ENCODE results near the gene ADGRL3.

The ADGRL3 gene

DNA sequence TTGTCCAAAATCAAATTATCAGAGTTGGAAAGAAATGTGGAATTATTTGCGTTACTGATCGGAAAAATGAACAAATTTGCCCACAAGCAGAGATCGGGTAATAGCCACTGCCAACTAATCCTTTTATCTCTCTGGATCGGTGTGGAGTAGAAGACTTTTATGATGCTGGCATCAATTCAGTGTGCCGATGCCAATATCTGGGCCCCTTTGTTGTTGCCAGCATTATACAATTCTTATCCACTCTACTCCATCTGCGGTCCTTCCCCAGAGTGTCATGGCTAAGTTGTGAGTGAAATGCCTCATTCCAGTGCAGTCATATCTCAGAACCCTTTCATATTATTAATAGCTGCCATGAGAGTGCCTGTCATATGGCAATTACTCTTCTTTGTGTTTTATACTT lies 660.2 kb downstream of the ADGRL3 start:
- Histone ChIP-seq H3K4ac (ENCODE audit: low read depth, low read length) (no peak overlapping the region), H3K27ac (ENCODE audit: low read depth, low read length) (no peak overlapping the region), H4K12ac (ENCODE audit: low read depth, low read length) (no peak overlapping the region), H3K9ac (ENCODE audit: low read length) (no peak overlapping the region), H3K79me1 (ENCODE audit: low read length) (no peaks in the 10 kb centered on the region), H3K4me1 (ENCODE audit: control insufficient read depth in 1 of 2, insufficient read depth in 2 of 2, low read length in 2 of 2) (no peaks in the 10 kb centered on the region), H2AFZ (ENCODE audit: insufficient read depth, low read length, poor library complexity) (no peak overlapping the region), H2BK5ac (ENCODE audit: low read depth, low read length, poor library complexity) (no peak overlapping the region), H3K14ac (ENCODE audit: low read length) (no peak overlapping the region), H3K4me3 (ENCODE audit: low read depth, low read length) (no peak overlapping the region), H3K4me2 (ENCODE audit: low read length) (no peak overlapping the region), H3K23ac (ENCODE audit: low read length) (no peak overlapping the region), H2BK120ac (ENCODE audit: insufficient read depth, low read length, poor library complexity) (no peak overlapping the region), H4K91ac (ENCODE audit: low read depth, low read length) (no peak overlapping the region), H2AK5ac (ENCODE audit: low read length) (no peak overlapping the region), H4K8ac (ENCODE audit: low read depth, low read length) (no peak overlapping the region), H3K36me3 (ENCODE audit: control insufficient read depth in 1 of 2, insufficient read depth in 2 of 2, low read length in 2 of 2) (no peaks in the 10 kb centered on the region), H3K27me3 (ENCODE audit: insufficient read depth, low read length) (no peaks in the 10 kb centered on the region), H3K18ac (ENCODE audit: low read length) (no peak overlapping the region), H2BK12ac (ENCODE audit: low read length) (no peak overlapping the region), H3K79me2 (ENCODE audit: control insufficient read depth, insufficient read depth, low read length, poor library complexity) (no peaks in the 10 kb centered on the region), H3K9me3 (ENCODE audit: insufficient read depth, low read depth, low read length) (no peaks in the 10 kb centered on the region)
- DNase-seq: no peak
- no CpG with 5 or more reads among the region's 6 CpGs for WGBS (ENCODE audit: extremely low coverage, insufficient coverage, insufficient read length)

DNA sequence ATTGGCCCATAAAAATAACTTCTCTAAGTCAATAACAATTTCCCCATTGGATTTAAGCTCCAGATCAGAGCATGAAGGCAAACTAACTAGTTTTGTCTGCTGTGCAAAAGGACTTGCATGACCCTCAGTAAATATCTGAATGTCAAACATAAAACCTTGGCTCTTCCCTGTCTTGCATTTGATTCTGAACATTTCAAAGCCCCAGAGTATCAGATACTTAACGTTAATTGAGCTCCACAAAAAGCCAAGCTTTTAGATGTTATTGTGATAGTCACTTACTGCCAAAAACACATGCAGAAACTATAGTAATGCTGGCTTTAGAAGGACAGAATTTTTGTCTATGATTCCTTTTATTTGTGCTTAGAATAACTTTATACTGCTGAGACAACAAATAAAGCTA lies 664.2 kb downstream of the ADGRL3 start:
- no peak overlapping the region for H3K4me3 ChIP-seq (ENCODE audit: low read depth, low read length)
- H3K9me3 ChIP-seq (ENCODE audit: insufficient read depth, low read depth, low read length): no peaks in the 10 kb centered on the region
- no peak overlapping the region for H2AFZ ChIP-seq (ENCODE audit: insufficient read depth, low read length, poor library complexity)
- H2BK120ac ChIP-seq (ENCODE audit: insufficient read depth, low read length, poor library complexity): no peak overlapping the region
- H4K91ac ChIP-seq (ENCODE audit: low read depth, low read length): no peak overlapping the region
- H3K27ac ChIP-seq (ENCODE audit: low read depth, low read length): no peak overlapping the region
- H3K36me3 ChIP-seq (ENCODE audit: control insufficient read depth in 1 of 2, insufficient read depth in 2 of 2, low read length in 2 of 2): no peaks in the 10 kb centered on the region
- H3K14ac ChIP-seq (ENCODE audit: low read length): no peak overlapping the region
- H3K18ac ChIP-seq (ENCODE audit: low read length): no peak overlapping the region
- no peak overlapping the region for H4K8ac ChIP-seq (ENCODE audit: low read depth, low read length)
- H4K12ac ChIP-seq (ENCODE audit: low read depth, low read length): no peak overlapping the region
- H2BK12ac ChIP-seq (ENCODE audit: low read length): no peak overlapping the region
- H3K79me1 ChIP-seq (ENCODE audit: low read length): no peaks in the 10 kb centered on the region
- no peak for DNase-seq
- no peak overlapping the region for H2AK5ac ChIP-seq (ENCODE audit: low read length)
- H3K9ac ChIP-seq (ENCODE audit: low read length): no peak overlapping the region
- H3K23ac ChIP-seq (ENCODE audit: low read length): no peak overlapping the region
- no peak overlapping the region for H3K4me2 ChIP-seq (ENCODE audit: low read length)
- no peaks in the 10 kb centered on the region for H3K27me3 ChIP-seq (ENCODE audit: insufficient read depth, low read length)
- no peak overlapping the region for H2BK5ac ChIP-seq (ENCODE audit: low read depth, low read length, poor library complexity)
- H3K4me1 ChIP-seq (ENCODE audit: control insufficient read depth in 1 of 2, insufficient read depth in 2 of 2, low read length in 2 of 2): no peaks in the 10 kb centered on the region
- H3K4ac ChIP-seq (ENCODE audit: low read depth, low read length): no peak overlapping the region
- WGBS (ENCODE audit: extremely low coverage, insufficient coverage, insufficient read length): no CpG with 5 or more reads among the region's 1 CpG
- H3K79me2 ChIP-seq (ENCODE audit: control insufficient read depth, insufficient read depth, low read length, poor library complexity): no peaks in the 10 kb centered on the region

DNA sequence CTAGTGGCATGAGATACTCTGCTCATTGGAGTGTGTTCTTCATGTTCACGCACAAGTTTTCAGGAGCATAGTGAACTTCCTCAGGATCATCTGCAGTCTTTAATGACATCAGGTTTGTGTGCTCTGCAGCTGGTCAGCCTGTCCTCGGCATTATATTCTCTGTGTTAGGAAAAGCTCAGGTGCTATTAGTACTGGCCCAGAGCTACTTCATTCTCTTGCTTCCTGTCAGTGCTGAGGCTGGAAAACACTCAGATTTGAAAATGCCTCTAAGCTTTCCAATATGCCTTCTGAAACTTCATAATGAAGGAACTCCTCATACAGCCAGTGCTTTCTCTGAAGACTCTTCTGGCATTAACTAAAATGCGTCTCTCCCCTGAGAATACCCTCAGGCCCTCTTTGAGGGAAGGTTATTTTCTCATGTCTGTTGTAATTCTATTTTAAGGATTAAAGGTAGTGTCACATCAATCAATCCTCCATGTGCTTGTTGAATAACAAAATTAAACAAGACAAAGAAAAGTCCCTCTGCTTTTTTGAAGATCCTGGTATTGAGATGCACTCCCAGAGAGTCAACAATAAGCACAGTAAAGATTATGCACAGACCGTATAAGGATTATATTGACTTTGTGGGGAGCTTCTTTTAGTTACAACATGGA lies 666.4 kb downstream of the ADGRL3 start:
- Histone ChIP-seq H3K27me3 (ENCODE audit: insufficient read depth, low read length) (no peaks in the 10 kb centered on the region), H3K9me3 (ENCODE audit: insufficient read depth, low read depth, low read length) (no peaks in the 10 kb centered on the region), H3K79me1 (ENCODE audit: low read length) (no peaks in the 10 kb centered on the region), H4K91ac (ENCODE audit: low read depth, low read length) (no peak overlapping the region), H2BK5ac (ENCODE audit: low read depth, low read length, poor library complexity) (no peak overlapping the region), H3K27ac (ENCODE audit: low read depth, low read length) (no peak overlapping the region), H4K8ac (ENCODE audit: low read depth, low read length) (no peak overlapping the region), H3K79me2 (ENCODE audit: control insufficient read depth, insufficient read depth, low read length, poor library complexity) (no peaks in the 10 kb centered on the region), H3K18ac (ENCODE audit: low read length) (no peak overlapping the region), H2BK12ac (ENCODE audit: low read length) (no peak overlapping the region), H3K4me2 (ENCODE audit: low read length) (no peak overlapping the region), H3K36me3 (ENCODE audit: control insufficient read depth in 1 of 2, insufficient read depth in 2 of 2, low read length in 2 of 2) (no peaks in the 10 kb centered on the region), H4K12ac (ENCODE audit: low read depth, low read length) (no peak overlapping the region), H3K4me3 (ENCODE audit: low read depth, low read length) (no peak overlapping the region), H3K23ac (ENCODE audit: low read length) (no peak overlapping the region), H2AFZ (ENCODE audit: insufficient read depth, low read length, poor library complexity) (no peak overlapping the region), H2AK5ac (ENCODE audit: low read length) (no peak overlapping the region), H3K4ac (ENCODE audit: low read depth, low read length) (no peak overlapping the region), H3K9ac (ENCODE audit: low read length) (no peak overlapping the region), H3K14ac (ENCODE audit: low read length) (no peak overlapping the region), H2BK120ac (ENCODE audit: insufficient read depth, low read length, poor library complexity) (no peak overlapping the region), H3K4me1 (ENCODE audit: control insufficient read depth in 1 of 2, insufficient read depth in 2 of 2, low read length in 2 of 2) (no peaks in the 10 kb centered on the region)
- DNase-seq: no peak
- WGBS (ENCODE audit: extremely low coverage, insufficient coverage, insufficient read length): no CpG with 5 or more reads among the region's 4 CpGs

DNA sequence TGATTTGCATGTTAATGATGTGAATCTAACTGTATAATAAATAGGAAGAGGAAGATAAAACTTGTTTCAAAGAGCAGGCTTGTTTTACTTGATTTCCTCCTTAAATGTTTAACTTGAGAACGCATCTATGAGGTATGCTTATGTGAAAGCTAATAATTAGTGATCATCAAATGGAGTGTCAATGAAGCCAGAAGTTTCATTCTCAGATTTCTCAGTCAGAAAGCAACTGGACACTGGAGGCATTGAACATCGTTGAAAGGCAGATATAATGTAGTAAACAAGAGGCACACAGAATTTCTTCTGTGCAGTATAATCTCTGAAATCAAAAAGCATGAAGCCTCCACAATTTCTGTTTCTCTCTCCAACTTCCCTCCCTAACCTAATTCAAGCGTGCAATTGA lies 672.9 kb downstream of the ADGRL3 start:
- Histone ChIP-seq H4K12ac (ENCODE audit: low read depth, low read length) (no peak overlapping the region), H3K79me2 (ENCODE audit: control insufficient read depth, insufficient read depth, low read length, poor library complexity) (no peaks in the 10 kb centered on the region), H3K27me3 (ENCODE audit: insufficient read depth, low read length) (no peaks in the 10 kb centered on the region), H3K4me3 (ENCODE audit: low read depth, low read length) (no peak overlapping the region), H2BK12ac (ENCODE audit: low read length) (no peak overlapping the region), H2BK120ac (ENCODE audit: insufficient read depth, low read length, poor library complexity) (no peak overlapping the region), H2AFZ (ENCODE audit: insufficient read depth, low read length, poor library complexity) (no peak overlapping the region), H3K36me3 (ENCODE audit: control insufficient read depth in 1 of 2, insufficient read depth in 2 of 2, low read length in 2 of 2) (no peaks in the 10 kb centered on the region), H3K4ac (ENCODE audit: low read depth, low read length) (no peak overlapping the region), H3K9me3 (ENCODE audit: insufficient read depth, low read depth, low read length) (no peaks in the 10 kb centered on the region), H3K4me1 (ENCODE audit: control insufficient read depth in 1 of 2, insufficient read depth in 2 of 2, low read length in 2 of 2) (no peaks in the 10 kb centered on the region), H3K27ac (ENCODE audit: low read depth, low read length) (no peak overlapping the region), H3K9ac (ENCODE audit: low read length) (no peak overlapping the region), H3K14ac (ENCODE audit: low read length) (no peak overlapping the region), H3K4me2 (ENCODE audit: low read length) (no peak overlapping the region), H4K91ac (ENCODE audit: low read depth, low read length) (no peak overlapping the region), H2AK5ac (ENCODE audit: low read length) (no peak overlapping the region), H3K18ac (ENCODE audit: low read length) (no peak overlapping the region), H4K8ac (ENCODE audit: low read depth, low read length) (no peak overlapping the region), H2BK5ac (ENCODE audit: low read depth, low read length, poor library complexity) (no peak overlapping the region), H3K79me1 (ENCODE audit: low read length) (no peaks in the 10 kb centered on the region), H3K23ac (ENCODE audit: low read length) (no peak overlapping the region)
- no CpG with 5 or more reads among the region's 3 CpGs for WGBS (ENCODE audit: extremely low coverage, insufficient coverage, insufficient read length)
- DNase-seq: no peak

All from trophoblast cell (in vitro differentiated cells and primary cell).